ENCODE measurements around the gene RSPO3. TPM values are rescaled to one million over a fixed set of nuclear protein-coding genes. Genes with fewer than 3 reads are reported as not detected.

Gene RSPO3
- total RNA-seq, 2 experiments from 2014 or later: not detected

DNA sequence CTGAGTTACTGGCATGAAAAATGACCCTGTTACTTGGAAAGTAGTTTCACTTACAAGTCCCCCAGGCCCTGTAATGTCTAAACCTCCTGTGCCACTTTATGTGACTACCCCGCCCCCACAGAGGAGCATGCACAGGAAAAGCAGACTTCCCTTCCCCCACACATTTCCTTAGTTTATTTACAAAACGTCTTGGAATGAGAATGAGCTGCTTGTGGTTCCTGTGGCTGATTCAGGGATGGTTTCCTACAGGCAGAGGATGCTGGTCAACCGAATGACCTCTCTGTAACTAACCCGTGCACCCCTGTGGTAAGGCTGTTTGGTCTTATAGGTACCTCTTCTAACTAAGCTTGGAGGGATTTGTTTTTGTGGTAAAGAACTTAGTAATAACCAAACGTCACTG is 28.5 kb downstream of the RSPO3 start:
- DNase-seq (ENCODE audit: low spot score): no peak
- no peaks in the 10 kb centered on the region for H3K9me2 ChIP-seq (ENCODE audit: insufficient read depth, low read length)
- no peak overlapping the region for H3K4me2 ChIP-seq (ENCODE audit: low read length)
- H3K4me3 ChIP-seq (ENCODE audit: low read depth, low read length, poor library complexity, severe bottlenecking): no peak overlapping the region
- H3K9me3 ChIP-seq (ENCODE audit: low read length): no peaks in the 10 kb centered on the region
- BruUV-seq (replicated peaks): no TSS peak
- no peak overlapping the region for H3K27ac ChIP-seq (ENCODE audit: low read depth, low read length, poor library complexity, severe bottlenecking)
- CTCF ChIA-PET (ENCODE audit: unreplicated experiment): no interaction called here
- H3K36me3 ChIP-seq (ENCODE audit: insufficient read depth, low read length): no peaks in the 10 kb centered on the region
- H2AFZ ChIP-seq (ENCODE audit: low read length): no peak overlapping the region
- H3K4me1 ChIP-seq (ENCODE audit: insufficient read depth, low read length, poor library complexity, severe bottlenecking): no peaks in the 10 kb centered on the region
- no peaks in the 10 kb centered on the region for H4K20me1 ChIP-seq (ENCODE audit: insufficient read depth, low read length)
- no peaks in the 10 kb centered on the region for H3K79me2 ChIP-seq (ENCODE audit: insufficient read depth, low read depth, low read length)
- intact Hi-C loops (cut with micrococcal nuclease; ENCODE audit: unreplicated experiment): no loop called here
- POLR2A ChIA-PET: interaction anchor here (1.0 kb wide), 1 partner anchor 33 kb away, joined by 3 read pairs; no protein-coding TSS in a partner anchor
- no peak for TF ChIP-seq EZH2phosphoT487 (IDR thresholded peaks at IDR 0.05; ENCODE audit: borderline replicate concordance, low read depth, low read length)
- TF ChIP-seq CTCF (conservative IDR thresholded peaks at IDR 0.05; ENCODE audit: low read length): no peak

GRCh38 chr6:127147534-127147933 is 29.1 kb downstream of the RSPO3 start:
- no peak overlapping the region for H3K27ac ChIP-seq (ENCODE audit: low read depth, low read length, poor library complexity, severe bottlenecking)
- H4K20me1 ChIP-seq (ENCODE audit: insufficient read depth, low read length): no peaks in the 10 kb centered on the region
- TF ChIP-seq CTCF (conservative IDR thresholded peaks at IDR 0.05; ENCODE audit: low read length): no peak
- H3K4me1 ChIP-seq (ENCODE audit: insufficient read depth, low read length, poor library complexity, severe bottlenecking): no peaks in the 10 kb centered on the region
- H3K4me2 ChIP-seq (ENCODE audit: low read length): no peak overlapping the region
- ChIA-PET POLR2A (no interaction called here), CTCF (ENCODE audit: unreplicated experiment) (no interaction called here)
- H3K9me2 ChIP-seq (ENCODE audit: insufficient read depth, low read length): no peaks in the 10 kb centered on the region
- no peak for DNase-seq (ENCODE audit: low spot score)
- H2AFZ ChIP-seq (ENCODE audit: low read length): no peak overlapping the region
- H3K9me3 ChIP-seq (ENCODE audit: low read length): no peaks in the 10 kb centered on the region
- no peaks in the 10 kb centered on the region for H3K36me3 ChIP-seq (ENCODE audit: insufficient read depth, low read length)
- H3K79me2 ChIP-seq (ENCODE audit: insufficient read depth, low read depth, low read length): no peaks in the 10 kb centered on the region
- BruUV-seq (replicated peaks): no TSS peak
- H3K4me3 ChIP-seq (ENCODE audit: low read depth, low read length, poor library complexity, severe bottlenecking): no peak overlapping the region
- intact Hi-C loops (cut with micrococcal nuclease; ENCODE audit: unreplicated experiment): no loop called here

DNA sequence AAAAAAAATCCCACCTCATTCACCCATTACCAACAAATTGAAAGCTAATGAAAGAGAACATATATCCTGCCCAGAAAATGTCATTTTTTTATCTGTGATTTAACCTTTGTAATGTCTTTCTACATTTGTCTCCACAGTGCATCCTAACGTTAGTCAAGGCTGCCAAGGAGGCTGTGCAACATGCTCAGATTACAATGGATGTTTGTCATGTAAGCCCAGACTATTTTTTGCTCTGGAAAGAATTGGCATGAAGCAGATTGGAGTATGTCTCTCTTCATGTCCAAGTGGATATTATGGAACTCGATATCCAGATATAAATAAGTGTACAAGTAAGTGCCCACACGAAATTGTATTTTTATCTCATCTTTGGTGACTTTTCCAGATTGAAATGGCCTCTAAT is 30.0 kb downstream of the RSPO3 start:
- H3K9me3 ChIP-seq (ENCODE audit: low read length): no peaks in the 10 kb centered on the region
- H4K20me1 ChIP-seq (ENCODE audit: insufficient read depth, low read length): no peaks in the 10 kb centered on the region
- no peak overlapping the region for H2AFZ ChIP-seq (ENCODE audit: low read length)
- ChIA-PET POLR2A (no interaction called here), CTCF (ENCODE audit: unreplicated experiment) (no interaction called here)
- TF ChIP-seq CTCF (conservative IDR thresholded peaks at IDR 0.05; ENCODE audit: low read length): no peak
- no peak for TF ChIP-seq EZH2phosphoT487 (IDR thresholded peaks at IDR 0.05; ENCODE audit: borderline replicate concordance, low read depth, low read length)
- H3K36me3 ChIP-seq (ENCODE audit: insufficient read depth, low read length): no peaks in the 10 kb centered on the region
- DNase-seq (ENCODE audit: low spot score): no peak
- H3K27ac ChIP-seq (ENCODE audit: low read depth, low read length, poor library complexity, severe bottlenecking): no peak overlapping the region
- no TSS peak for BruUV-seq (replicated peaks)
- no peaks in the 10 kb centered on the region for H3K9me2 ChIP-seq (ENCODE audit: insufficient read depth, low read length)
- no peak overlapping the region for H3K4me3 ChIP-seq (ENCODE audit: low read depth, low read length, poor library complexity, severe bottlenecking)
- H3K4me1 ChIP-seq (ENCODE audit: insufficient read depth, low read length, poor library complexity, severe bottlenecking): no peaks in the 10 kb centered on the region
- no peaks in the 10 kb centered on the region for H3K79me2 ChIP-seq (ENCODE audit: insufficient read depth, low read depth, low read length)
- no peak overlapping the region for H3K4me2 ChIP-seq (ENCODE audit: low read length)
- intact Hi-C loops (cut with micrococcal nuclease; ENCODE audit: unreplicated experiment): no loop called here
